NCI-H524 treated with DMSO at 0.1 percent for 48 hours (cell line): Measurements from ENCODE around the gene RBM38.
A peak's percentile ranks its signal among the peaks of the same experiment; 100 is the strongest.

Source experiments
- DNase-seq: peaks from one replicate; lab custom pipeline; 2025; lab: John Stamatoyannopoulos, UW

RBM38 gene

DNA sequence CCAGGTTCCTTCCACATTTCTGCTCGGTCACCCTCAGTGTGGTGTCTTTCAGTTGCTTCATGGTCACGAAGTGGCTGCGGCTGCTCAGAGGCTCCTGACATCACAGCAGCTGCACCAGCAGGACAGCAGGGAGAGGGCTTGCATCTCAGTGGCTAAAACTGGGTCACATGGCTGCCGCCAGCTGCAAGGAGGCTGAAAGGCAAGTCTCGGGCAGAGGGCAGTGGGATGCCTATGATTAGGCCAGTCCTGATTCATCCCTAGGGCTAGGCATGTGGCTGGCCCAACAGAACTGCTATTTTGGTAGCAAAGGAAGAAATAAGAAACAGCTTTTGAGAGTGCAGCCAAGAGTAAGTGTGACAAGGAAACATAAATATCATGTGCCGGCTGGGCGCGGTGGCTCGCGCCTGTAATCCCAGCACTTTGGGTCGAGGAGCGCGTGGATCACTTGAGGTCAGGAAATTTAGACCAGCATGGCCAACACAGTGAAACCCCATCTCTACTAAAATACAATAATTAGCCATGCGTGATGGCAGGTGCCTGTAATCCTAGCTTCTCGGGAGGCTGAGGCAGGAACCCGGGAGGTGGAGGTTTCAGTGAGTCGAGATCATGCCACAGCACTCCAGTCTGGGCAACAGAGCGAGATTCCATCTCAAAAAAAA, 46.6 kb downstream of the RBM38 start:
- no peak for DNase-seq

DNA sequence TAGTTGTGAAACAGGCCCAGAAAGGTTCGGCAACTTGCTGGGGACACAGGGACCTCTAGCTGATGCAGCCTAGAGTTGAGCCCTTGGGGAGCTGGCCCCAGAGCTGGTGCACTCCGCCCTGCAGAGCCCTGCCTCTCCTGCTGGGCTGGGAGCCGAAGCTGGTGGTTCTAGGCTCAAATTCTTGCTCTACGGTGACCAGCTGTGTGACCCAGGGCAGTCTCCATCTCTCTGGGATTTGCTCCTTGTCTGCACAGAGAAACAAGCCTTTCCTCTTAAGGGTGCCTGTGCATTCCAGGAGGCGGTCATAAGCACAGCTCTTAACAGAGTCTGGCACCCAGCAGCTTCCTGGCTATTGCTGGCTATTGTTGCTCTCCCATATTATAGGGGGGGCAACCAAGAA, 47.4 kb downstream of the RBM38 start:
- no peak for DNase-seq

DNA sequence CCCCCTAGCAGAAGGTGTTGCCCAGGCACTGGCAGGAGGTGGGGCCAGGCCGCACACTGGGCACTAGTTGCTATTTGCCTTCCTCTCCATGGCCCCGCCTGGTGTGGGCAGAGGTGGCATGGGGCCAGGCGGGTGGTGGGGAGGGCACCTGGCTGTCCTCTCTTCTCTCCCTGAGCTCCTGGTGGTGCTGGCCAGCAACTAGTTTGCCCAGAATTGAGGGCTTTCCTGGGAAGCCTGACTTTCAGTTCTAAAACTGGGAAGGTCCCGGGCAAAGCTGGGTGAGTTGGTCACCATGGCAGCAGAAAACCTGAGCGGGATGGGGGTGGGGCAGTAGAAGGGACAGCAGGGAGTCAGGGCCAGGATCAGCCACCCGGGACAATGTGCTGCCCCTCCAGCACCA, 48.2 kb downstream of the RBM38 start:
- DNase-seq, result no peak

DNA sequence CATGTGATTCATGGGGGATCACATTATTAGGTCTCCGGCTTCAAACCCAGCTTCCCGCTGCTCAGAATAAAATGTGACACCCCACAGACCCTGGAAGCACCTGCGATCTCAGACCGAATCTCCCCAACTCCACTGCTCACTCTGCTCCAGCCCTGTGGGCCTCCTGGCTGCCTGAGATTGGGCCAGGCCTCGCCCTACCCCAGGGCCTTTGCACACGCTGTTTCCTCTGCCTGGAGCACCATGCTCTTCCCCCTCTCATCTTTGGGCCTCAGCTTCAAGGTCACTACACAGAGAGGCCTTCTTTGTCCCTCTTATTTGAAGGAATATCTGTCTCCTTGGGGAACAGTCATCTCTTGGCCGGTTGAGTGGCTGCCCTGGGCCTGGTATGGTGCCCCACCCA, 48.8 kb downstream of the RBM38 start:
- no peak for DNase-seq

DNA sequence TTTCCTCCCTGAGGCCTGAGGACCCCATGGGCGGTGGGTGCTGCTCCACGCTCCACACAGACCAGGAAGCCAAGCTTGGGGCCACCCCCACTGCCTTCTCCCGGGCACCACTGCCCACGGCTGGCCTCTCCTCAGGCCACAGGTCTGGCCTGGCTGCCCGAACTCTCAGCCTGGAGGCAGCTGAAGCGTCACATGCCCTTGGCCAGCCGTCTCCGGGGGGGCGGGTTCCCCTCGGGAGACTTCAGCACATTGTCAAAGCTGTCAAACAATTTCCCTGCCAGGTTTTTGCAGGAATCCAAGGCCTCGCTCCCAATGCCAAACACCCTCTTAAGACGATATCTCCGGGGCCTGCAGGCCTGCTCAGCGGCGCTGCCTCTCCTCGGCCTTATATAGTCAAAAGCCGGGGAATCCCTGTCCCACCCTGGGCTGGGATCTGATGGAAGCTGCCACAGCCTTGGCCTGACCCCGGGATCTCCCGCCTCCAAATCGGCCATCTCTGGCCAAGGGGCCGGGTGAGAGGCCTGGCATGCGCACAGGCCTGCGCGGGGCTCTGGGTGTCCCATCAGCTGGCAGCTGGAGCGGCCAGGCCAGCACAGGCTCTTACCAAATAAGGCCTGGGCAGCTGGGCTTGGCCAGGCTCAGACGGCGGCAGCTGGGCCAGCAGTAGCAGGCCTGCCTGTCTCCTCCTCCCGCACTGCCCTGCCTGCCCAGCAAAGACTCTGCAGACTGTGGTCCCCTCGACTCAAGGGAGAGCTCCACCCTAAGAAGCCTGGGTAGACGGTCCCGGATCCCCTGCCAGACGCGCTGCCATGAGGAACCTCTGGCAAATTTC, 49.7 kb downstream of the RBM38 start:
- DNase-seq, result peak; percentile 23

DNA sequence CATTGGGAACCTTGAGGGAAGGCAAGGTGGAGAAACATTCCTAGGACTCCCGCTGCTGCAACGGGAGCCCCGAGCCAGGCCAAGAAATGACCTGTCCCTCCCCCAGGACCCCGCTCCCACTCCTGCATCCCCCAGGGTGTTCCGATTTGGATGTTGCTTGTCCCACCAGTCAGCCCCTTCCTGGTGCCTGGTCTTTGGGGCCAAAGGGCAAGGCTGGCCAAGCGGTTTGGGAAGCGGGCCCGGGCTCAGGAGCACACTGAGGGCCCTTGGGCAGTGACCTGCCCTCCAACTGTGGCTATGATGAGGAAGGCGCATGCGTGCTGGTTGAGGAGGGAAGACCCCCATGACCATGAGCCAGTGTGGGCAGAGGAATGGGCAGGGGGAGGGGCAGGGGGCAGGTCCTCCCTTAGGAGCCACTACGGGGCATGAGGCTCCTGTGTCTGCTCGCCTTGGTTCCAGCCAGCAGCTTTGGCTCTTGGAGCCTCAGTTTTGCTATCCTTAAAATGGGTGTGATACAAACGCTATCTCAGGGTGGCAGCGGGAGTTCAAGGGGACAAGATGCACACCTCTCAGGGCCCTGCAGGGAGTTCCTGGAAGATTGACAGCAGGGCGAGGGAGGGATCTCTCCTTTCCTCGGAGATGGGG, 50.4 kb downstream of the RBM38 start:
- no peak for DNase-seq

DNA sequence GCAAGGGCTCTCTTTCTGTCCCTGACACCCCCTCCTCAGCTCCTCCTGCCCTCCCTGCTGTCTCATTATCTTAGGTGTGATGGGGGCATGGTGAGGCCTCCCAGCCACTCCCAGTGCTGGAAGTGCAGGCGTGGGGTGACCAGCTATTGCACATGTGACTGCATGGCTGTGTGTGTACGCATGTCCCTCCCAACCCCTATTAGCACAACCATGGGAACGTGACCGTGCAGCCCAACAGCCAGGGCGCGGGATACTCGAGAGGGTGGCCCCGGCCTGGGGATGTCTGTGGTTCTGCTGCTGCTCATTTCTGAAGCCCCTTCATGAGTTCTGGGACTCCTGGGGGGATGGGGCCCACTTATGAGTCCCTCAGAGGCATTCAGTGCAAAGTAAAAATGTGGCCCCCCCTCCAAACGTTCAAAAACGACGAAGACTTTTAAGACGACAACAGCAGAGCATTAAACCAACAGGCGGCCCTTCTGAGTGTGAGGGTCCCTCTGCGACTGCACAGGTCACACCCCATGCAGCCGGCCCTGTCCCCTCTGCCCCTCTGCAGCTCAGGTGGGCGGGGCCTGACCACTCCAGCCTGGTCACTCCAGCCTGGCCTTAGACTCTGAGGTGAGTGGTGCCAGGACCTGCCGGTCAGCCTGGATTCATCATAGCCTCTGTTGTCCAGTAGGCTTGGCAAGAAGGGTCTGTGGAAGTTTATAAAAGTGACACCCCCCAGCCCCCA, 51.1 kb downstream of the RBM38 start:
- DNase-seq, result no peak

DNA sequence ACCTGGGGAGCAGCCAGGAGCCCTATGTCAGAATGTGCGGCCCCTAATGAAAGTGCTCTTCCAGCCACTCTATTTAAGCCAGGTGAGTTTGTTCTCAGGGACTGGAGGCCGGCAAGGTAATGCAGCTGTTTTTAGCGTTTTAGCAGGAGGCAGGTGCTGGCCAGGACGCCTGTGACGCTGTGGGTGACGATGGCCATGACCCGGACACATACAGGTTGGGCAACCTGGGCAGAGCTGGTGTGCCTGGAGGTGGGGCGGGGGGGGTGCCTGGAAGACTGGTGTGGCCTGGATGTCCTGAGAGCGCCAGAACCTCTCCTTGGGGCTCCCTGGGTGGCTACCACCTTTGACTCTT, 51.7 kb downstream of the RBM38 start:
- no peak for DNase-seq

DNA sequence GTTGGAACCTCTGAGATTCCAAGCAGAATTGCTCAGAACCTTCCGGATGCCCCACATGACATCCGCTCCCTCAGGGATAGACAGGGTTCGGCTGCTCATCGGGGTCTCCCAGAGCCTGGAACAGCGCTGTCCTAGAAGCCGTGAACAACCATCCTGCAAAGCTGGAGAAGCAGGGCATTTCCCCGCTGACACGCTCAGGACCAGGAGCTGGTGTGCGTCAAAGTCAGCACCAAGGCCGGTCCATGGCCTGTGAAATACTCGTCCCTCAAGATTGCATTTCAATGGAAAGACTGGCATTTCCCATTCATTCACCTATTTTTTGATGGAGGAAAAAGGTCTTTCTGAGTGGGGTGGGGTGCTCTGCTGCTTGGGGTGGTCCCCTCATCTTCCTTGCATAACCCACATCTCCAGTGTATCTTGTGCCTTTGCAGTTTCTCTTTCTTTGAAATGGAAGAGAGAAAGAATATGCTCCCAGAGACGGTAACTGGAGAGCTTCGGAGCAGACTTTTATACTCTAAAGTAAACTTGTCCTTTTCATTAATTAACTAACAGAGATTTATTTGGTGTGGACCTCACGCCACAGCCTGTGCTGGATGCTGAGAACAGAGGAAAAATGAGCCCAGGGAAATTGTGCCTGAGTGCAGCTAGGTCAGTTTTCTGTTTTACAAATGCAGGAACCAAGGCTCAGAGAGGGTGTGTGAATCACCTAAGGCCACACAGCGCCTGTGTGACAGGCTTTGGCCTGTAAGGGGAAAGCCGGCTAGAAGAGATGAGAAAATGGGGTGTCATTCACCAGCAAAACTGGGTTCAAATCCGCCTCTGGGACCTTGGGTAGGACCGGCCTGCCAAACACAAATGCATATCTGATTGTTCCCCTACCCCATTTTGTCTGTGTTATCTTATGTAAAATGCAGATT, 52.4 kb downstream of the RBM38 start:
- no peak for DNase-seq

DNA sequence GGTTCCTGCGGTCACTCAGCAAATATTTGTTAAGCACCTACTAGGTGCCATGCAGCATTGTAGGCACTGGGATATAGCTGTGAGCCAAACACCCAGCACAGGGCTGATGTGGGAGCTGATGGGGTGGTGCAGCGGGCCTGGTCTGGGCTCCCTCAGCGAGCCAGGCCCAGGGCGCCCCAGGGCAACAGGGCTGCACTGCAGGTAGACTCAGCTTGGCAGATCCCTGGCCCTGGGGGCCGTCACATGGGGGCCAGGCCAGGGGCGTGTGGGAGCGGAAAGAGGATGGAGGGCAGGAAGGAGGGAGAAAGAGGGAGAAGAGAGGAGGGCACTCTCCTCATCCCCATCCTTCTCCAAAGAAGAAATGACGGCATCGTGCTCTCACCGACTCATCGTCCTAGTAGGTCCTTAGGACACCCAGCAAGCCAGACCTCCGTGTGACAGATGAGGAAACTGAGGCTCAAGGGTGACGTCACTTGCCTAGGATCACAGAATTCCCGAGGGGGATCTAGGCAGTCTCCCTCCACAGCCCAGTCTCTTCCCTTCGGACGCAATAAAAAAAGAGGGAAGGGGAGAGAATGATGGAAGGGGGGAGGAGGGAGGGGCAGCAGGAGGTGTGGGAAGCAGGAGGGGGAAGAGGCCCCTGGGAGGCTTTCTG, 53.3 kb downstream of the RBM38 start:
- no peak for DNase-seq

DNA sequence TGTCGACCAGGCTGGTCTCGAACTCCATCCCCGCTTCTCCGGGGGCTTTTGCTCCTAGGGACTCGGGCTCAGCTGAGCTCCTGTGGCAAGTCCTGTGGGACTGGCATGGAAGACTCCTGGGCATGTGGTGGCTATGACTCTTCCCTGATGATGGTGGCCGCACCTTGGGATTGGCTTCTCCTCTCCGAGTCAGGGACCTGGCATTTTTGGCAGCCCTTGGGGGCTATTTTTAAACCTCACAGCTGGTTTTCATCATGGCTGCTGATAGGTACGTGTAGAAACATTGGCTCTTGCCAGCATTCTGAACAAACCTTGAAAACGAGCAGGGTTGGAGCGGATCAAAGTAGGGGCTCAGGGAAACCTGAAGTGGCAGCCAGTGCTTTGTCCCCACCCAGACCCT, 54.1 kb downstream of the RBM38 start:
- no peak for DNase-seq

DNA sequence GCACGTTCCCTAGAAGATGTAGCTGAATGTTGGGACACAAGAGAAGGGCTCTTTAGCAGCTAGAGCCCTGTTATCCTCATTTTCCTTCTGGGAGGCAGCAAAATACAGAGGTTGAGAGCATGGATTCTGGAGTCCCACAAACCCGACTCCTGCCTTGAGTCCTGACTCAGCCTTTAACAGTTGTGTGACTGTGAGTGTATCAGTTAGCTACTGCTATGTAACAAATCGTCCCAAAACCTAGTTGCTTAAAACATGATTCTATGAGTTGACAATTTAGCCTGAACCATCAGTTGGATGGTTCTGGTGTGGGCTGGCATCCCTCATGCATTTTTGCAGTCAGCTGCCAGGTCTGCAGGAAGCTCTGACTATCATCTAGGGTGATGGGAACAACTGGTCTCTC, 54.6 kb downstream of the RBM38 start:
- no peak for DNase-seq

DNA sequence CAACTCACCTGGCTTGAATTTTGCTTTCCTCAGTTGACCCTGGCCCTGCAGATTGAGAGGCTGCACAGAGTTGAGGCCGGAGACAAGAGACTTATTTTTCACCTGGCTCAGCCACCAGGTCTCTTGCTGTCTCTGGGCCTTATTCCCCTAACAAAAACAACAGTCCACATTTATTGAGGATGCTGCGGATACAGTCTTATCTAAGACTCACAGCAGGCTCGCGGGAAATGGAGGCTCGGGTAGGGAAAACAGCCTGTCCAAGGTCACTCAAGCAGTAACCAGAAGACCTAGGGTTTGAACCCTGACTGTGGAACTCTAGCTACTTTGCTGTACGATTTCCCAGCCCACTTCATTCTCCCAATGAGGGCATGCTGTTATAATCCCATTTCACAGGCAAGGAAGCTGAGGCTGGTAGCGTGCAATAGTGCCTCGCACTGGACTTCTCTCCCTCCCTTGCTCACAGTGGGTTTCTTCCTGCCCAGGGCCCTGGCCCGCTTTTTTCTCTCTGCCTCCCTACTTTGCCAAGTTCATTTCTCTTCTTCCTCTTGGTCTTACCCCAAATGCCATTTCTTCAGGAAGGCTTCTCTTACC, 57.7 kb downstream of the RBM38 start:
- no peak for DNase-seq

DNA sequence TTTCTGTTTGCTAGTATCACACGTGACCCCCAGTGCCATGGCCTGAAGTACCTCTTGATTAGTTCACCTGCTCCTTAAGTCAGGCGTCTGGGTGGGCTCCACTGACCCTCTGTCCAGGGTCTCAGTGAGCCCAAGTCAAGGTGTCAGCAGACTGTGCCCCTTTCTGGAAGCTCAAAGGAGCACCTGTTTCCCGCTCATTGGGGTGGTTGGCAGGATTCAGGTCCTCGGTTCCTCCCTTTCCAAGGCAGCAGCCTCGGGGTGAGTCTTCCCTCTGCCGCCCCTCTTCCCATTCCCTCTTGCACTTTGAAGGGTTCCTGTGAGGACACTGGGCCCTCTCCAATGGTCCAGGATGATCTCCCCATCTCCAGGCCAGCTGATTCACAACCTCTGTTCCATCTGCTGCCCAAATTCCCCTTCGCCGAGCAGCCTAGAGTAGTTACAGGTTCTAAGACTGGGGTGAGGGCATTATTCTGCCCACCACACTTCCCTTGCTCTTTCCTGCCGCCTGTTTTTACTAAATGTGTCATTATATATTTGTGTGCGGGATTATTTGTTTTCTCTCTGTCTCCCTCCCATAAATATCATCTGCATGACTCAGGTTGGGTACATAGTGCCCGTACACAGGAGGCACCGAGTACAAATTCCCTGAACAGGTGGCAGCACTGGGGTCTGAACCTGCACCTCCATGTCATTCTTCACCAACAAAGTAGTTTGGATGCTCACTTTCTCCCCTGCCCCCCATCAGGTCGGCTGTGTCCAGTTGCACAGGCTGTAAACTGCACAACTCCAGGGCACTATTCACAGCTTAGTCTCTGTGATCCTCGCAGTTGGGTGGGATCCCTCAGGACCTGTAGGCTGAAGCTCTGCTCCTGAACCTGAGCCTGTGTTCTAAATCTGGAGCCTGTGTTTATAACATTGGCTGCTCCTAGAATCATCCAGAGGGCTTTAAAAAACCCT, 58.5 kb downstream of the RBM38 start:
- no peak for DNase-seq

DNA sequence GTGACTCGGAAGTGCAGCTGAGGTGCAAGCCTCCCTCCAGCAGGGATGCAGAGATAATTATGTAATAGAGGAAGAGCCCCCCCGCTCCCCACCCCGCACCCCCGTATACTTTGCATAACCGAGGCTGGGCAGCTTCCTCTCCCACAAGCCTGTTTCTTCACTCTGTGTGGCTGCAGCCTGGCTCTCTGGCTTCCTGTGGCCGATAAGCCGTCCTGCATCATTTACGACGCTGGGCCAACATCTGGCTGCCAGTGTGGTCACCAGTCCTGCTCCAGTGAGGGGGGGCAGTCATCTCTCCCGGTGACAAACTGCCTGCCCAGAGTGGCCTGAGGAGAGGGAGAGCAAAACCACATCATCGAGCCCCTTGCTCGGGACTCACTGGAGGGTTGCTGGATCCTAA, 59.2 kb downstream of the RBM38 start:
- no peak for DNase-seq

DNA sequence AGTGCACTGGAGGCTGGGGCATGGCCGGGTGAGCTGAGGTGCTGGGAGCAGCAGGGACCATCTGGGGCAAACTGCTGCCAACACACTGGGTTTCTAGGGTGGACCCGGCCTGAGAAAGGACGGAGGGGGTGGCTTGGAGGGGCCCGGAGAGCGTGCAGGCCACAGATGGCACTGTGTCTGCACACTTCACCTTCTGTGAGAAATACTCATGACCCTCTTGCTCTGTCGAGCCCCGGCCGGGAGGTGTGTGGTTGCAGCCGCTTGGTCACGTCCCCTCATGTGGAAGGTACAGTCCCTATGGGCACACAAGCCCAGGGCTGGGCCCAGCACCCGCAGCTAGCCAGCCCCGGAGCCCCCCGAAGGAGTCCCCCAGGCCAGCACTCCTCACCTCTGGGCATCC, 59.7 kb downstream of the RBM38 start:
- DNase-seq, result no peak

DNA sequence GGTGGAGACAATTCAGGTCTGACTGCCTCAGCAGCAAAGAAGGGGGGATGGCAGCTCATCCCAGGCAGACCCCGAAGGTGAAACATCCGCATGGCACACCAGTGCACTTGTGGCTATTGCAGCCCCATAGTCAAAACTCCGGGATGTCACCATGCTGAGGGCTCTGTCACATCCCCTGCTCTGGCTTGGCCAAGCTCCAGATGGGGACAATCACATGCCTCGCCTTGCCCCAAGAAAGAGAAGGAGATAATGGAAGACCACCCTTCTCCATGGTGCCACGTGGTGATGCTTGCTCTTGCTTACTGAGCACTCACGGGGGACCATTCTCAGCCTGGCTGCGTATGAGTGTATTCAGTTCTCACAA, 60.2 kb downstream of the RBM38 start:
- DNase-seq, result no peak

DNA sequence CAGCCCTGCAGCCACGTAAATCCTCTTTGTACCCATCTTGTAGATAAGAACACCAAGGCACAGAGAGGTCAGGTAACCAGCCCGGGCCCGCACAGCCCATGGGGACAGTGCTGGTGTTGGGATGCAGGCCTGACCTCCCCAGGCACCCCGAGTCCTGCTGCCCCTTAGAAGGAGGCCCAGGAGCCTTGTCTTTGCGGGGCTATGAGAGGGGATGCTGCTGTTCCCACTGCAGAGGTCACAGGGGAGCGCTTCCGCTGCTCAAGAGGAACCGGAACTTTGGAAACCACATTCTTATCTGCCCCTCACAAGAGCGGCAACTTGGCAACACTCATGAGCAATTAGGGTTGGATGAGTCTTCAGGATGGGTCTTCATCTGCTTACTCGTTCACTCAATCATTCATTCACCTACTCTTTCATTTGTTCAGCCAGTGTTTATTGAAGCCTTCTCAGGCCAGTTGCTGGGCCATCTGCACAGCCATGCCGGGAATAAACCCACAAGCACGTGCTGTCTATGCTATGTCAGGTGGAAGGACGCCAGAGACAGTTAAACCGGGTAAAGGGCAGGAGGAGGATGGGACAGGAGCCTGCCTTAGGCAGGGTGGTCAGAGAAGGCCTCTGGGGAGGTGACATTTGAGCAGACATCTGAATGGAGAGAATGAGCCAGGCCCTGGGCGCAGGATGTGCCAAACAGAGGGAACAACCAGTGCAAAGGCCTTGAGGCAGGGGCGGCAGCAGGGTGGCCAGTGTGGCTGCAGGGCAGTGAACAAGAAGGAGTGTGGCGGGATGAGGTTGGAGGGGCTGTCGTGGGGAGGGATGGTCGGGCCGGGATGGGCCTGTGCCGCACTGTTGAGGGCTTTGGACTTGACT, 60.8 kb downstream of the RBM38 start:
- no peak for DNase-seq

DNA sequence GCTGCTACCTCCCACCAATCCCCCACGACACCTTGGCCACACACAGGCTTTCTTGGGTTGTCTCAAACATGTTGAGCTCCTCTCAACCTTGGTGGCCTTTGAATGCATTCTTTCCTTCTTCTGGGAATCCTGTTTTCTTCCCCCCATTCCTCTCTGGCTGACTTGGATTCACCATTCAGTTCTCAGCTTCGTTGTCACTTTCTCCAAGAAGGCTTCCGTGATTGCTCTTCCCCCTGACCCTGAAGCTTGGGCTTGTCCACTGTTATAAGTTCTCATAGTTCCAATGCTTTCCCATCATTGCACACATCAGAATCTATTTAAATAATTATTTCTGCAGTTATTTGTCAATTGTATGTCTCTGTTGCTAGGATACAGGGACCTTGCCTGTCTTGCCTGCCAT, 64.2 kb downstream of the RBM38 start:
- no peak for DNase-seq
